HL-60 (cell line): ENCODE data around the gene P2RY11.

Source experiments
- DNase-seq, 2 experiments: peaks; one replicate each; pipeline ENCODE4 v3.0.0-alpha.2; 2010 to 2020; ENCODE audit warnings: low read depth in 1 of 2, low spot score in 1 of 2
- H3K27ac ChIP-seq: fragments of 250-450 bp; sonication (Bioruptor Pico); replicated peaks from 2 replicates; pipeline ENCODE4 v1.5.1; 2020; ENCODE audit warnings: mild to moderate bottlenecking, moderate library complexity
- H3K27me3 ChIP-seq: fragments of 250-450 bp; sonication (Bioruptor Pico); 2 replicates; pipeline ENCODE4 v1.5.1; 2021; ENCODE audit warnings: mild to moderate bottlenecking, moderate library complexity; ENCODE audit not compliant: insufficient read depth, poor library complexity, severe bottlenecking
- H3K4me3 ChIP-seq: replicated peaks from 2 replicates; pipeline ENCODE4 v1.5.1; 2011; ENCODE audit warnings: mild to moderate bottlenecking, control low read depth, low read length; ENCODE audit not compliant: insufficient read depth
- GABPA ChIP-seq: IDR thresholded peaks from 2 replicates; pipeline ENCODE4 v1.6.1; 2012; ENCODE audit warnings: low read depth
- POLR2AphosphoS5 ChIP-seq: IDR thresholded peaks from 2 replicates; pipeline ENCODE4 v1.6.1; 2012; ENCODE audit warnings: low read depth
- SPI1 ChIP-seq: IDR thresholded peaks from 2 replicates; pipeline ENCODE4 v1.6.1; 2012; ENCODE audit warnings: low read depth, mild to moderate bottlenecking, borderline replicate concordance
- TF ChIP-seq, protein P1 (sequence below): IDR thresholded peaks from 2 replicates; pipeline ENCODE4 v1.6.1; 2012; ENCODE audit warnings: low read depth; ENCODE audit not compliant: insufficient replicate concordance
- TF ChIP-seq, protein P2 (sequence below): IDR thresholded peaks from one replicate; pipeline ENCODE4 v1.5.1; 2011; ENCODE audit warnings: low read length, control low read depth, inconsistent platforms; ENCODE audit not compliant: insufficient read depth

P2RY11 gene

DNA sequence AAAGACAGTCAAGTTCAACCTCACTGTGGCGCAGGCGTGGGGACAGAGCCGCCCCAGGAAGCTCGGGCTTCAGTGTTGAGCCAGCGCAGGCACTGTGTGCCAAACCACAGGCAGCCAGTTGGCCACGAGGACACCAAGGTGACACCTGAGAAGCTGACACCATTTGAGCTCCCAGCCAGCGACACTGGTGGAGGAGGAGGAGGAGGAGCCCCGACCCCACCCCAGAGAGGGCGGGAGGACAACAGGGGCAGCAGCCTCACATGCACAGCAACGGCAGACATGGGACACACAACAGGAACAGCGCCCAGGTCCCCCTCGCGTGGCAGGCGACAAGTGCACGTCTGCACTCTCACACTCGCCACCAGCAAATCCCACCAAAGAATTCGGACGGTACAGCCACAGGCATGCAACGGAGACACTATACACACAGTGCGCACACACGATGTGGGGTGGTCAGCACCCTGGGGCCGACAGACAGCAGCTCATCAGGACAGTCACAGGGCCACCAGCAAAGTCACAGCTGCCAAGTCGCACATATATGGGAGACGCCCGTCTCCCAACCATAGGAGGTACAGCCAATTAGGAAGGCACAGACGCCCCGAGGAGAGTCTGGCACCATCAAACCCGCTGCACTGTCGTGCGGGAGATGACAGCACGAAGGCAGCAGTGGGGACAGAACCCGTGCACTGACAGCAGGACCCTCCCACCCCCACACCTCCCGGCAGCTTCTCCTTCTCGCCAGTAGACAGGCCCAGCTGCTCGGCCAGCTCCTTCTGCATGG lies 4.8 kb downstream of the P2RY11 start:
- TF ChIP-seq, protein P1, sequence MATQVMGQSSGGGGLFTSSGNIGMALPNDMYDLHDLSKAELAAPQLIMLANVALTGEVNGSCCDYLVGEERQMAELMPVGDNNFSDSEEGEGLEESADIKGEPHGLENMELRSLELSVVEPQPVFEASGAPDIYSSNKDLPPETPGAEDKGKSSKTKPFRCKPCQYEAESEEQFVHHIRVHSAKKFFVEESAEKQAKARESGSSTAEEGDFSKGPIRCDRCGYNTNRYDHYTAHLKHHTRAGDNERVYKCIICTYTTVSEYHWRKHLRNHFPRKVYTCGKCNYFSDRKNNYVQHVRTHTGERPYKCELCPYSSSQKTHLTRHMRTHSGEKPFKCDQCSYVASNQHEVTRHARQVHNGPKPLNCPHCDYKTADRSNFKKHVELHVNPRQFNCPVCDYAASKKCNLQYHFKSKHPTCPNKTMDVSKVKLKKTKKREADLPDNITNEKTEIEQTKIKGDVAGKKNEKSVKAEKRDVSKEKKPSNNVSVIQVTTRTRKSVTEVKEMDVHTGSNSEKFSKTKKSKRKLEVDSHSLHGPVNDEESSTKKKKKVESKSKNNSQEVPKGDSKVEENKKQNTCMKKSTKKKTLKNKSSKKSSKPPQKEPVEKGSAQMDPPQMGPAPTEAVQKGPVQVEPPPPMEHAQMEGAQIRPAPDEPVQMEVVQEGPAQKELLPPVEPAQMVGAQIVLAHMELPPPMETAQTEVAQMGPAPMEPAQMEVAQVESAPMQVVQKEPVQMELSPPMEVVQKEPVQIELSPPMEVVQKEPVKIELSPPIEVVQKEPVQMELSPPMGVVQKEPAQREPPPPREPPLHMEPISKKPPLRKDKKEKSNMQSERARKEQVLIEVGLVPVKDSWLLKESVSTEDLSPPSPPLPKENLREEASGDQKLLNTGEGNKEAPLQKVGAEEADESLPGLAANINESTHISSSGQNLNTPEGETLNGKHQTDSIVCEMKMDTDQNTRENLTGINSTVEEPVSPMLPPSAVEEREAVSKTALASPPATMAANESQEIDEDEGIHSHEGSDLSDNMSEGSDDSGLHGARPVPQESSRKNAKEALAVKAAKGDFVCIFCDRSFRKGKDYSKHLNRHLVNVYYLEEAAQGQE = no peak
- TF ChIP-seq POLR2AphosphoS5 (no peak; the same call in 1 of the 2 replicates), SPI1 (no peak), GABPA (no peak)
- TF ChIP-seq, protein P2, sequence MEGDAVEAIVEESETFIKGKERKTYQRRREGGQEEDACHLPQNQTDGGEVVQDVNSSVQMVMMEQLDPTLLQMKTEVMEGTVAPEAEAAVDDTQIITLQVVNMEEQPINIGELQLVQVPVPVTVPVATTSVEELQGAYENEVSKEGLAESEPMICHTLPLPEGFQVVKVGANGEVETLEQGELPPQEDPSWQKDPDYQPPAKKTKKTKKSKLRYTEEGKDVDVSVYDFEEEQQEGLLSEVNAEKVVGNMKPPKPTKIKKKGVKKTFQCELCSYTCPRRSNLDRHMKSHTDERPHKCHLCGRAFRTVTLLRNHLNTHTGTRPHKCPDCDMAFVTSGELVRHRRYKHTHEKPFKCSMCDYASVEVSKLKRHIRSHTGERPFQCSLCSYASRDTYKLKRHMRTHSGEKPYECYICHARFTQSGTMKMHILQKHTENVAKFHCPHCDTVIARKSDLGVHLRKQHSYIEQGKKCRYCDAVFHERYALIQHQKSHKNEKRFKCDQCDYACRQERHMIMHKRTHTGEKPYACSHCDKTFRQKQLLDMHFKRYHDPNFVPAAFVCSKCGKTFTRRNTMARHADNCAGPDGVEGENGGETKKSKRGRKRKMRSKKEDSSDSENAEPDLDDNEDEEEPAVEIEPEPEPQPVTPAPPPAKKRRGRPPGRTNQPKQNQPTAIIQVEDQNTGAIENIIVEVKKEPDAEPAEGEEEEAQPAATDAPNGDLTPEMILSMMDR = no peak
- Histone ChIP-seq H3K4me3 (no peak overlapping the region), H3K27me3 (no peaks in the 10 kb centered on the region), H3K27ac (no peak overlapping the region)
- DNase-seq = no peak

DNA sequence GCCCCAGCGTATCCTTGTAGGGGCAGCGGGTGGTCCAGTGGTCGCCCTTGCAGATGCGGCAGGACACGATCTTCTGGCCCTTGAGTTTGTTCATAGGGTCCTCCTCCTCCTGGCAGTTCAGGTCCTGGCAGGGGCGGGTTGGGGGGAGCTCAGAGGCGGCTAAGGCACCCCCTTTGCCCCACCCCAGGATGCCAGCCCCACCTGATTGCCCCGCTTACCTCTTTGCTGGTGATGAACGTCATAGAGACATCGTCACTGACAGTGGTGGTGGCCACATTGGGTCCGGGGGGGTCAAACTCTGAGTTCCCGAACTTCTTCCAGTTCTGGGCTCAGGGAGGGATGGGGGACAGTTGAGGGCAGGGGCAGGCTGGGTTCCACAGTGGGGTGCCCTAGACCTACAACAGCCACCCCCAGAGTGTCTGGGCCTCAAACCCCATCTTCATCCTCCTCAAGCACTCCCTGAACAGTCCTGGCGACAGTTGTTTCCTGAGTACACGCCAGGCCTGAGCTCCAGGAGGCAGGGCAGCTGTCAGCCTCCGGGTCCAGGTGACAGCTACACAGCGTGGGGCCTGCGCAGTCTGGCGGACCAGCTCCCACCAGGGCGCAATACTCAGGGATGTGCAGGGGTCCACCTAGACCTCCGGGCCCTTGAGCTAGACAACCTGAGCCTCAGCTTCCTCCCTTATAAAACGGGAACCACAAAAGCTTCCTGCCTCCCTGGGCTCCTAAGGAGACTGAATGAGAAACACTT lies 5.5 kb downstream of the P2RY11 start:
- Histone ChIP-seq H3K27me3 (no peaks in the 10 kb centered on the region), H3K4me3 (no peak overlapping the region), H3K27ac (no peak overlapping the region)
- TF ChIP-seq POLR2AphosphoS5 (no peak; the same call in 1 of the 2 replicates), GABPA (no peak), SPI1 (no peak)
- TF ChIP-seq, protein P2 = no peak
- TF ChIP-seq, protein P1 = no peak
- no peak for DNase-seq

GRCh38 chr19:10118960-10119359 lies 7.5 kb downstream of the P2RY11 start:
- no peak for DNase-seq
- Histone ChIP-seq H3K27me3 (no peaks in the 10 kb centered on the region), H3K27ac (peak overlapping the region; percentile 71), H3K4me3 (peak overlapping the region; percentile 85)
- no peak for TF ChIP-seq SPI1
- TF ChIP-seq, protein P2 = no peak
- no peak for TF ChIP-seq GABPA
- TF ChIP-seq, protein P1 = no peak
- no peak for TF ChIP-seq POLR2AphosphoS5
